Smooth muscle cell (in vitro differentiated cells): ENCODE results near the gene NFASC. TPM values are rescaled to one million over a fixed set of nuclear protein-coding genes. Genes with fewer than 3 reads are reported as not detected.

ENCODE experiments used
- DNase-seq: peaks from one replicate; lab custom pipeline; 2025; ENCODE audit not compliant: unreplicated experiment; lab: John Stamatoyannopoulos, UW
- H2AFZ ChIP-seq: fragments of 200-600 bp; sonication (generic); 2 replicates; pipeline ENCODE4 v1.6.0; 2016; ENCODE audit warnings: antibody characterized with exemption, low read depth, mild to moderate bottlenecking
- H3F3A ChIP-seq: fragments of 200-600 bp; sonication (generic); 2 replicates; pipeline ENCODE4 v1.6.0; 2017; ENCODE audit warnings: antibody characterized with exemption, low read depth
- H3K27ac ChIP-seq: fragments of 200-600 bp; sonication (generic); 2 replicates; pipeline ENCODE4 v1.5.1; 2016; ENCODE audit warnings: low read depth, mild to moderate bottlenecking
- H3K27me3 ChIP-seq: fragments of 200-600 bp; sonication (generic); 2 replicates; pipeline ENCODE4 v1.6.1; 2016; ENCODE audit warnings: low read depth, mild to moderate bottlenecking
- H3K36me3 ChIP-seq: fragments of 200-600 bp; sonication (generic); 2 replicates; pipeline ENCODE4 v1.5.1; 2016; ENCODE audit warnings: low read depth
- H3K4me1 ChIP-seq: fragments of 200-600 bp; sonication (generic); 2 replicates; pipeline ENCODE4 v1.5.1; 2016; ENCODE audit warnings: low read depth
- H3K4me2 ChIP-seq: fragments of 200-600 bp; sonication (generic); 2 replicates; pipeline ENCODE4 v1.6.0; 2016; ENCODE audit warnings: mild to moderate bottlenecking
- H3K4me3 ChIP-seq: fragments of 200-600 bp; sonication (generic); 2 replicates; pipeline ENCODE4 v1.5.1; 2016; ENCODE audit warnings: mild to moderate bottlenecking
- H3K79me2 ChIP-seq: fragments of 200-600 bp; sonication (generic); 2 replicates; pipeline ENCODE4 v1.6.0; 2016; ENCODE audit warnings: low read depth, mild to moderate bottlenecking
- H3K9ac ChIP-seq: fragments of 200-600 bp; sonication (generic); 2 replicates; pipeline ENCODE4 v1.6.0; 2016; ENCODE audit warnings: low read depth
- H3K9me3 ChIP-seq: fragments of 200-600 bp; sonication (generic); replicated peaks from 2 replicates; pipeline ENCODE4 v1.5.1; 2016; ENCODE audit warnings: low read depth
- H4K20me1 ChIP-seq: fragments of 200-600 bp; sonication (generic); 2 replicates; pipeline ENCODE4 v1.6.0; 2016; ENCODE audit warnings: low read depth
- WGBS: methylation state at CpG from one replicate; pipeline ENCODE4 v1.1.7; 2016; ENCODE audit warnings: low lambda C conversion rate; 5-methylcytosine and 5-hydroxymethylcytosine counted together
- polyA plus RNA-seq: library from polyadenylated mRNA; unstranded; fragments of >200 nt; fragmentation: Nextera tagmentation; extraction: Ambion mirVana; gene quantifications from 2 replicates; pipeline ENCODE4 v1.2.1, GENCODE V29; 2016
- total RNA-seq: library from RNA; depleted of rRNA; stranded (reverse); fragments of >200 nt; gene quantifications from 2 replicates; pipeline ENCODE4 v1.2.3, GENCODE V29; 2014
- TF ChIP-seq, protein P1 (sequence below): fragments of 200-600 bp; sonication (generic); IDR thresholded peaks from 2 replicates; pipeline ENCODE4 v1.5.1; 2017; ENCODE audit warnings: borderline replicate concordance, mild to moderate bottlenecking, antibody characterized with exemption; ENCODE audit not compliant: insufficient read depth, poor library complexity, severe bottlenecking

The NFASC gene
- total and polyA plus RNA-seq, 2 experiments from 2014 or later, result 0.09 to 0.63 TPM

DNA sequence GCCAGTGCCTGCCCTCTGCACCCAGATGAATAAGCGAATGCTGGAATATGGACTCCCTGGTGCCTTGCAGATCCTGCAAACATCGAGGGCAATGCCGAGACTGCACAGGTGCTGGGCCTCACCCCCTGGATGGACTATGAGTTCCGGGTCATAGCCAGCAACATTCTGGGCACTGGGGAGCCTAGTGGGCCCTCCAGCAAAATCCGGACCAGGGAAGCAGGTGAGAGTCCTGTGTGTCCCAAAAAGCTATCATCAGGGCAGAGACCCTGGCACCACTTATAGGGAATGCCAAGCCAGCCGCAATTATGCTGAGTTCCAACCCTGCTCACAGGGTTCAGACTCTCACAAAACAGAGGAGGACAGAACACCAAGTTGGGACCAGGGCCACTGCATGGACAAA is 196.4 kb downstream of the NFASC start:
- Histone ChIP-seq H3K4me2 (no peak overlapping the region), H2AFZ (no peak overlapping the region), H3K4me3 (no peak overlapping the region), H3K4me1 (no peaks in the 10 kb centered on the region), H3F3A (no peaks in the 10 kb centered on the region), H3K27me3 (no peaks in the 10 kb centered on the region), H4K20me1 (no peaks in the 10 kb centered on the region), H3K9me3 (no peaks in the 10 kb centered on the region), H3K79me2 (no peaks in the 10 kb centered on the region), H3K36me3 (no peaks in the 10 kb centered on the region), H3K27ac (no peak overlapping the region), H3K9ac (no peak overlapping the region)
- WGBS, result 92% methylated on average over 6 of the region's 6 CpGs
- no peak for DNase-seq
- TF ChIP-seq, protein P1, sequence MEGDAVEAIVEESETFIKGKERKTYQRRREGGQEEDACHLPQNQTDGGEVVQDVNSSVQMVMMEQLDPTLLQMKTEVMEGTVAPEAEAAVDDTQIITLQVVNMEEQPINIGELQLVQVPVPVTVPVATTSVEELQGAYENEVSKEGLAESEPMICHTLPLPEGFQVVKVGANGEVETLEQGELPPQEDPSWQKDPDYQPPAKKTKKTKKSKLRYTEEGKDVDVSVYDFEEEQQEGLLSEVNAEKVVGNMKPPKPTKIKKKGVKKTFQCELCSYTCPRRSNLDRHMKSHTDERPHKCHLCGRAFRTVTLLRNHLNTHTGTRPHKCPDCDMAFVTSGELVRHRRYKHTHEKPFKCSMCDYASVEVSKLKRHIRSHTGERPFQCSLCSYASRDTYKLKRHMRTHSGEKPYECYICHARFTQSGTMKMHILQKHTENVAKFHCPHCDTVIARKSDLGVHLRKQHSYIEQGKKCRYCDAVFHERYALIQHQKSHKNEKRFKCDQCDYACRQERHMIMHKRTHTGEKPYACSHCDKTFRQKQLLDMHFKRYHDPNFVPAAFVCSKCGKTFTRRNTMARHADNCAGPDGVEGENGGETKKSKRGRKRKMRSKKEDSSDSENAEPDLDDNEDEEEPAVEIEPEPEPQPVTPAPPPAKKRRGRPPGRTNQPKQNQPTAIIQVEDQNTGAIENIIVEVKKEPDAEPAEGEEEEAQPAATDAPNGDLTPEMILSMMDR, result no peak

DNA sequence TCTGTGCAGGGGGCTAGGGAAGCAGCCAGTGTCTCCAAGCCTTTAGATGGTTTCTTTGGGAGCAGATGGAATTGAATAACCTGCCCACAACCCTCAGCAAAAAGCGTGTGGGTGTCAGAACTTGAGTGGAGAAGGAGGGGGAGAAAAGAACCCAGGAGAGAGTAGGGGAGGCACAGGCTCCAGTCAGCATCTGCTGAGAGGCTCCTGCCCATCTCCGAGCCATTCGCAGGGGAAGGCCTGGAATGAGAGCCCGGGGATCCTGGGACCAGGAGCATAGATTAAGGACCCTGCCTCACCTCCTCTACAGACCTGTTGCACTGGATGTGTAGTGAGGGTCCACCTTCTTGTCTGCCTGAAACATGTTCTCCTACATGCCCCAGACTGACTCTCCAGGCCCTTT is 197.3 kb downstream of the NFASC start:
- Histone ChIP-seq H3K27ac (no peak overlapping the region), H3K36me3 (no peaks in the 10 kb centered on the region), H3K4me3 (no peak overlapping the region), H3K27me3 (no peaks in the 10 kb centered on the region), H4K20me1 (no peaks in the 10 kb centered on the region), H2AFZ (no peak overlapping the region), H3K4me2 (no peak overlapping the region), H3K9me3 (no peaks in the 10 kb centered on the region), H3K9ac (no peak overlapping the region), H3F3A (no peaks in the 10 kb centered on the region), H3K4me1 (no peaks in the 10 kb centered on the region), H3K79me2 (no peaks in the 10 kb centered on the region)
- TF ChIP-seq, protein P1, result no peak
- 93% methylated on average over 4 of the region's 4 CpGs for WGBS
- DNase-seq, result no peak

DNA sequence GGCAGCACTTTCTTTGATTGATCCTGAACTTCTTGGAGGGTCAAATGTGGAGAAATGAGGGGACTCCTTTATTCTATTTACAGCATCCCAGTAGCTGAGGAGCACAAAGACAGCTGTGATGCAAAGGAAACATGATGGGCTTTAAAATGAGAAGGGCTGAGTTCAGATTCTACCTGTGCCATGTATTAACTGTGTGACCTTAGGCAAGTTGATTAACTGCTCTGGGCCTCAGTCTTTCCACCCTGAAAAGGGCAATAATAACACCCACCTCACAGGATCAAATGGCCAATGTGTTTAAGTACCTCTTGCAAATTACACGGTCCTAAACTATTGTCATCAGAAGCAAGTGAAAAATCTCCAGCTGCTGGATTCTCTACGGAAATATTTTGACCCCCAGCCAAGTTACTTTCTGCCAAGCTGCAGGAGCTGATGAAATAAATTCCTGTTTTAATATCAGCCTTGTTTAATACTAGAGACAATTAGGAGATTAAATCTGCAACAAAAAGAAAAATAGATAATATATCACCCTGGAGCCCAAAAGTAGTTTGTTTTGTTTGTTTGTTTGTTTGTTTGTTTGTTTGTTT is 197.9 kb downstream of the NFASC start:
- no peak for DNase-seq
- H3K36me3 ChIP-seq, result no peaks in the 10 kb centered on the region
- no peaks in the 10 kb centered on the region for H3K4me1 ChIP-seq
- no peaks in the 10 kb centered on the region for H3K9me3 ChIP-seq
- no peak overlapping the region for H3K27ac ChIP-seq
- no peak overlapping the region for H2AFZ ChIP-seq
- H3K4me2 ChIP-seq, result no peak overlapping the region
- WGBS, result 88% methylated on average over 2 of the region's 2 CpGs
- TF ChIP-seq, protein P1, result no peak
- H3K9ac ChIP-seq, result no peak overlapping the region
- H3K79me2 ChIP-seq, result no peaks in the 10 kb centered on the region
- H3K4me3 ChIP-seq, result no peak overlapping the region
- no peaks in the 10 kb centered on the region for H3K27me3 ChIP-seq
- H4K20me1 ChIP-seq, result no peaks in the 10 kb centered on the region
- no peaks in the 10 kb centered on the region for H3F3A ChIP-seq
